Neural progenitor cell (in vitro differentiated cells): ENCODE results near the gene FXYD7. TPM values are rescaled to one million over a fixed set of nuclear protein-coding genes. Genes with fewer than 3 reads are reported as not detected.
"Not testable (repeated sequence)": the region's sequence is repeated elsewhere in the genome, so short reads cannot be mapped to it uniquely, and the experiment has no call there.

Experiments
- DNase-seq: peaks from one replicate; pipeline ENCODE4 v3.0.0-alpha.2; 2016; ENCODE audit warnings: low spot score
- H2AFZ ChIP-seq: fragments of 200-600 bp; sonication (generic); replicated peaks from 2 replicates; pipeline ENCODE4 v1.6.1; 2016; ENCODE audit warnings: antibody characterized with exemption
- H3F3A ChIP-seq: fragments of 200-600 bp; sonication (generic); 2 replicates; pipeline ENCODE4 v1.6.1; 2016; ENCODE audit warnings: antibody characterized with exemption, low read depth
- H3K27ac ChIP-seq: fragments of 200-600 bp; sonication (generic); 2 replicates; pipeline ENCODE4 v1.5.1; 2016; ENCODE audit warnings: mild to moderate bottlenecking
- H3K27me3 ChIP-seq: fragments of 200-600 bp; sonication (generic); 2 replicates; pipeline ENCODE4 v1.6.1; 2016; ENCODE audit warnings: mild to moderate bottlenecking, moderate library complexity
- H3K36me3 ChIP-seq: fragments of 200-600 bp; sonication (generic); 2 replicates; pipeline ENCODE4 v1.5.1; 2016
- H3K4me1 ChIP-seq: fragments of 200-600 bp; sonication (generic); 2 replicates; pipeline ENCODE4 v1.6.1; 2016; ENCODE audit warnings: mixed run types
- H3K4me2 ChIP-seq: fragments of 200-600 bp; sonication (generic); 2 replicates; pipeline ENCODE4 v1.6.1; 2016
- H3K4me3 ChIP-seq: fragments of 200-600 bp; sonication (generic); 2 replicates; pipeline ENCODE4 v1.5.1; 2016
- H3K79me2 ChIP-seq: fragments of 200-600 bp; sonication (generic); 2 replicates; pipeline ENCODE4 v1.6.1; 2016; ENCODE audit warnings: low read depth
- H3K9ac ChIP-seq: fragments of 200-600 bp; sonication (generic); 2 replicates; pipeline ENCODE4 v1.6.1; 2016
- H3K9me3 ChIP-seq: fragments of 200-600 bp; sonication (generic); 2 replicates; pipeline ENCODE4 v1.5.1; 2016; ENCODE audit warnings: low read depth
- H4K20me1 ChIP-seq: fragments of 200-600 bp; sonication (generic); 2 replicates; pipeline ENCODE4 v1.6.1; 2016; ENCODE audit warnings: low read depth
- H3K27ac Mint-ChIP-seq: 3 replicates; pipeline ENCODE4 v1.8.0; 2021; ENCODE audit warnings: mixed read lengths
- H3K27me3 Mint-ChIP-seq: 2 replicates; pipeline ENCODE4 v1.8.0; 2022; ENCODE audit warnings: low read depth, mild to moderate bottlenecking, inconsistent platforms, moderate library complexity, mixed read lengths; ENCODE audit not compliant: insufficient read depth
- H3K36me3 Mint-ChIP-seq: 3 replicates; pipeline ENCODE4 v1.8.0; 2021; ENCODE audit warnings: mixed read lengths
- H3K4me1 Mint-ChIP-seq: 3 replicates; pipeline ENCODE4 v1.8.0; 2021; ENCODE audit warnings: mixed read lengths
- H3K4me3 Mint-ChIP-seq: 3 replicates; pipeline ENCODE4 v1.8.0; 2021; ENCODE audit warnings: mild to moderate bottlenecking, moderate library complexity, mixed read lengths
- H3K9me3 Mint-ChIP-seq: 3 replicates; pipeline ENCODE4 v1.8.0; 2020; ENCODE audit warnings: mixed read lengths
- CTCF ChIP-seq: fragments of 200-600 bp; sonication (generic); IDR thresholded peaks from 2 replicates; pipeline ENCODE4 v1.5.1; 2017; ENCODE audit warnings: antibody characterized with exemption, mild to moderate bottlenecking
- EZH2 ChIP-seq: fragments of 200-600 bp; sonication (generic); IDR thresholded peaks from 2 replicates; pipeline ENCODE4 v1.6.1; 2017; ENCODE audit warnings: antibody characterized with exemption, mild to moderate bottlenecking, moderate library complexity
- EZH2phosphoT487 ChIP-seq: fragments of 200-600 bp; sonication (generic); IDR thresholded peaks from 2 replicates; pipeline ENCODE4 v1.6.1; 2017; ENCODE audit warnings: antibody characterized with exemption
- total RNA-seq: library from RNA; depleted of rRNA; stranded (reverse); fragments of >200 nt; gene quantifications from 2 replicates; pipeline ENCODE4 v1.2.3, GENCODE V29; 2015; ENCODE audit warnings: low replicate concordance

Gene FXYD7
- total RNA-seq, 1 donor from 2014 or later = 0.13 TPM

- Histone ChIP-seq H3K4me2 (no peak overlapping the region), H4K20me1 (no peaks in the 10 kb centered on the region), H3K9ac (no peak overlapping the region), H3K79me2 (no peaks in the 10 kb centered on the region), H3K4me3 (no peak overlapping the region), H3K27ac (no peak overlapping the region), H3K36me3 (no peaks in the 10 kb centered on the region), H3K27me3 (no peaks in the 10 kb centered on the region), H3F3A (no peaks in the 10 kb centered on the region), H3K9me3 (no peaks in the 10 kb centered on the region), H2AFZ (no peak overlapping the region), H3K4me1 (no peaks in the 10 kb centered on the region)
- Mint-ChIP-seq H3K36me3 (no peaks in the 10 kb centered on the region), H3K9me3 (no peaks in the 10 kb centered on the region), H3K27ac (no peak overlapping the region), H3K27me3 (peaks cover 10% of the 10 kb centered on the region), H3K4me3 (no peak overlapping the region), H3K4me1 (no peaks in the 10 kb centered on the region)
- TF ChIP-seq EZH2phosphoT487 (no peak), EZH2 (no peak), CTCF (no peak)
- DNase-seq = no peak
These were observed 43.7 kb upstream of the FXYD7 start for GRCh38 chr19:35099155-35099896.

GRCh38 chr19:35099897-35100275 lies 43.2 kb upstream of the FXYD7 start:
- no peaks in the 10 kb centered on the region for H3F3A ChIP-seq
- no peaks in the 10 kb centered on the region for H4K20me1 ChIP-seq
- no peak overlapping the region for H3K4me3 Mint-ChIP-seq
- no peaks in the 10 kb centered on the region for H3K79me2 ChIP-seq
- H3K4me1 Mint-ChIP-seq = no peaks in the 10 kb centered on the region
- H3K36me3 ChIP-seq = no peaks in the 10 kb centered on the region
- no peak for TF ChIP-seq EZH2phosphoT487
- TF ChIP-seq CTCF = no peak
- TF ChIP-seq EZH2 = no peak
- H3K9ac ChIP-seq = no peak overlapping the region
- peaks cover 10% of the 10 kb centered on the region for H3K27me3 Mint-ChIP-seq
- no peak overlapping the region for H3K27ac Mint-ChIP-seq
- H3K36me3 Mint-ChIP-seq = no peaks in the 10 kb centered on the region
- H3K9me3 ChIP-seq = no peaks in the 10 kb centered on the region
- H3K4me3 ChIP-seq = no peak overlapping the region
- H3K4me1 ChIP-seq = no peaks in the 10 kb centered on the region
- H2AFZ ChIP-seq = no peak overlapping the region
- no peak for DNase-seq
- no peaks in the 10 kb centered on the region for H3K27me3 ChIP-seq
- H3K4me2 ChIP-seq = no peak overlapping the region
- H3K27ac ChIP-seq = no peak overlapping the region
- no peaks in the 10 kb centered on the region for H3K9me3 Mint-ChIP-seq

GRCh38 chr19:35100588-35101533 lies 42.2 kb upstream of the FXYD7 start:
- peak overlapping the region; percentile 48 for H2AFZ ChIP-seq
- H3K9me3 ChIP-seq = no peaks in the 10 kb centered on the region
- Mint-ChIP-seq H3K4me3 (no peak overlapping the region), H3K4me1 (no peaks in the 10 kb centered on the region), H3K27me3 (peaks cover 10% of the 10 kb centered on the region), H3K9me3 (no peaks in the 10 kb centered on the region), H3K27ac (peak overlapping the region; percentile 42), H3K36me3 (no peaks in the 10 kb centered on the region)
- no peak overlapping the region for H3K27ac ChIP-seq
- no peaks in the 10 kb centered on the region for H3K27me3 ChIP-seq
- H3K4me2 ChIP-seq = no peak overlapping the region
- no peaks in the 10 kb centered on the region for H3K79me2 ChIP-seq
- no peak for DNase-seq
- H3K36me3 ChIP-seq = no peaks in the 10 kb centered on the region
- no peaks in the 10 kb centered on the region for H3K4me1 ChIP-seq
- H3K9ac ChIP-seq = no peak overlapping the region
- no peaks in the 10 kb centered on the region for H4K20me1 ChIP-seq
- no peak for TF ChIP-seq EZH2phosphoT487
- no peak for TF ChIP-seq EZH2
- no peak for TF ChIP-seq CTCF
- peaks cover under 1% of the 10 kb centered on the region for H3F3A ChIP-seq
- H3K4me3 ChIP-seq = no peak overlapping the region

GRCh38 chr19:35101949-35102348 lies 41.1 kb upstream of the FXYD7 start:
- H3K27ac ChIP-seq, H3K79me2 ChIP-seq, DNase-seq, H3K36me3 Mint-ChIP-seq, H3K4me1 Mint-ChIP-seq, H3K9me3 Mint-ChIP-seq, H3K4me3 ChIP-seq, H3K9ac ChIP-seq, H3K36me3 ChIP-seq, H3K27me3 ChIP-seq, H3K4me2 ChIP-seq, H3F3A ChIP-seq, H4K20me1 ChIP-seq, H3K4me1 ChIP-seq, H3K4me3 Mint-ChIP-seq, H3K27me3 Mint-ChIP-seq, H3K27ac Mint-ChIP-seq, H2AFZ ChIP-seq, H3K9me3 ChIP-seq: not testable (repeated sequence)

GRCh38 chr19:35103614-35104013 lies 39.4 kb upstream of the FXYD7 start:
- not testable (repeated sequence) for H3K9ac ChIP-seq, H3K4me3 Mint-ChIP-seq, H3K4me2 ChIP-seq, H3K27ac ChIP-seq, H3F3A ChIP-seq, H4K20me1 ChIP-seq, H3K4me1 ChIP-seq, DNase-seq, H2AFZ ChIP-seq, H3K9me3 Mint-ChIP-seq, H3K36me3 Mint-ChIP-seq, H3K27me3 Mint-ChIP-seq, H3K27me3 ChIP-seq, H3K4me3 ChIP-seq, H3K27ac Mint-ChIP-seq, H3K36me3 ChIP-seq, H3K9me3 ChIP-seq, H3K79me2 ChIP-seq, H3K4me1 Mint-ChIP-seq
